GM12801 (cell line): ENCODE measurements around the gene PLEKHG2.
A peak's percentile ranks its signal among the peaks of the same experiment; 100 is the strongest.

Experiments used
- CTCF ChIP-seq: IDR thresholded peaks from one replicate; pipeline ENCODE4 v1.5.1; 2011; ENCODE audit warnings: control low read depth; ENCODE audit not compliant: insufficient read length; ENCODE audit errors: extremely low read depth

Gene PLEKHG2

GRCh38 chr19:39410831-39411080 is 1.7 kb upstream of the PLEKHG2 start:
- no peak for TF ChIP-seq CTCF

DNA sequence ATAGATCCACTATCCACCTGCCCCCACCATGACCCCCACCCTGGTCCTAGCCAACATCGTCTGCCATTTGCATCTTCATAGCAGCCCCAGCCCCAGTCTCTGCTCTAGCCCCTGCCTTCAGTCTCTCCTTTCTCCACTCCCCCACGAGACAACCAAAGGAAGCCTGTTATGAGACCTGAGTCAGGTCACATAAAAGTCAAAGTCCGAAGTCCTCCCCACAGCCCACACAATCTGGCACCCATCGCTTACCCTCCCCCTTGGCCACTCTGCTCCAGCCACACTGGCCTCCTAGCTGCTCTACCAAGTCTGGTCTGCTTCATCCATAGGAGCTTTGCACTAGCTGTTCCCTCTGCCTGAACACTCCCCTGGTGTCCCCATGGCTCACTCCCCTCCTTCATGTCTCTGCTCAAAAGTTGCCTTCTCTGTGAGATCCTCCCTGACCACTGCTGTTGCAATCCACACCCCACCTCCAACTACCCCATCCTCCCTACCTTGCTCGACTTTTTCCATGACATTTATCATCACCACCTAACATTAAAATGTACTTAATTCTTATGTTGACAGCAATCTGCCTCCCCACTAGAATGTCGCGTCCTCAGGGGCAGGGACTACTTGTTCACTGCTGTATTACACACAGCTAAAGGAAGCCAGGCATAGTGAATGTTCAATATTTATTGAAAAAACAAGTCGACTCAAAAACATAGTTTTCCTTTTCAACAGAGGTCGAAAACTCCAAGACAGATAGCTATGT is 1.2 kb upstream of the PLEKHG2 start:
- TF ChIP-seq CTCF = no peak

DNA sequence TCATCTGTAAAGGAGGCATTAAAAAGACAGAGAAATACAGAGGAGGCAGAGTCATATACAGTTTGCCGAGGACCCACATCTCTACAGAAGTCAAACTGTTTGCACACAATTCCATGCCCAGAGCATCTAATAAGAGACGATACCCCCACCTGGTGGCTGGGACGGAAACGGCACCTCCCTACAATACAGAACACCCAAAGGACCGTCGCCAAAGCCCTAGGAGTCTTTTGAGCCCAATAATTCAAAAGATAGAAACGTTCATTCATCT is 703 bp upstream of the PLEKHG2 start:
- TF ChIP-seq CTCF = peak; percentile 38

GRCh38 chr19:39412867-39413271 is 400 bp downstream of the PLEKHG2 start:
- no peak for TF ChIP-seq CTCF

- TF ChIP-seq CTCF = no peak
Measured at GRCh38 chr19:39413272-39413910, 922 bp downstream of the PLEKHG2 start.

DNA sequence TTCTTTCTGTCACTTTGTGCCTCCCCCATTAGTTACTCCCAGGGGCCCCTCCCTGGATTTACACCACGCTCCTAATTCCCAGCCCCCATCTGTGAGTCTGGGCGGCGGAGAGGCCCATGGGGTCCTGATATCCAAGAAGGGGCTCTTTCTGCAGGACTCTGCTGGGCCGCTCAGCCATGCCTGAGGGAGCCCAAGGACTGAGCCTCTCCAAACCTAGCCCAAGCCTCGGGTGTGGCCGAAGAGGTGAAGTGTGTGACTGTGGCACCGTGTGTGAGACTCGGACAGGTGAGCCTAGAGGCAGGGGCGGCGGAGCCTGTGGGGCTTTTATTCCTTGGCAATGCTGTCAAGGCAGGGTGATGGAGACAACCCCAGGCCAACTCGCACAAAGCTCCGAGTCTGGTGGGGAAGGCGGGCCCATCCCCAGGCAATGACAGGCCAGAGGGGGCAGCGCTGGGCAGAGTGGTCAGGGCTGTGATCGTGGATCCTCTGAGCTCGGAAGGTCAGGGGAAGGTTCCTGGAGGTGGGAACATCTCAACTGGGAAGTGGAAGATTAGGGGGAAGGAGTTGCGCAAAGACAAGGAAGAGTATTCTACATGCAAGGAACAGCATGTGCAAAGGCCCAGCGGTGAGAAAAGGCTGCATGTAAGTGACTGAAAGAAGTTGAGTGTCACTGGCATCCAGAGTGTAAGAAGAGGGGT is 1.6 kb downstream of the PLEKHG2 start:
- TF ChIP-seq CTCF = no peak

DNA sequence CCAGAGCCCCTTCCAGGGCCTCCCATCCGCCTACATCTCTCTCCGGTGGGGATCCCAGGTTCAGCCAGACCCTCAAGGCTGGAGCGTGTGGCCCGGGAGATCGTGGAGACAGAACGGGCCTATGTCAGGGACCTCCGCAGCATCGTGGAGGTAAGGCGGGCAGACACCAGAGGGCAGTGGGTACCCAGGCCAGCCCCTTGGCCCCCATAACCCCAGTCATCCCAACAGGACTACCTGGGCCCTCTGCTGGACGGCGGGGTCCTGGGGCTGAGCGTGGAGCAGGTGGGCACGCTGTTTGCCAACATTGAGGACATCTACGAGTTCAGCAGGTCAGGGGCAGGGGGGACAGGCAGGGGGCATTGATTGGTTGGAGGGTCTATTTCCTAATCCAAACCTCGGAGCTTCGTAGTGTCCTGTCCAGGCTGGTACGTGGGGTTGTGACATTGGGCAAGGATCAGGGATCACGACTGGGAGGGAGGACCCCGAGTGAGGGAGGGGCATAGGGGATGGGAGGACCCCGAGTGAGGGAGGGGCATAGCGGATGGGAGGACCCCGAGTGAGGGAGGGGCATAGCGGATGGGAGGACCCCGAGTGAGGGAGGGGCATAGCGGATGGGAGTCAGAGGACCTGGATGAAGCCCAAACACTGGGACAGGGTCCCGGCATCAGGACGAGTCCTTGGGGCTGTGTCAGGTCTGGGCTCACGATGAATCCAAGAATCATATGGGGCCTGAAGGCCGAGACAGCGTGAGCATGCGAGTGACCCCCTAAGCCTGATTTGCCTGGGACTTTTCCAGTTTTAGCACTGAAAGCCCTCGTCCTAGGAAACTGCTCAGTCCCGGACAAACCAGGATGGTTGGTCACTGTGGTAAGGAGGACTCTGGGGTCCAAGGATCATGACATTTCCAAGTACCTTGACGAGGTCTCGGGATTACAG is 2.9 kb downstream of the PLEKHG2 start:
- no peak for TF ChIP-seq CTCF
